Measurements from ENCODE around the gene GSK3A. TPM values are rescaled to one million over a fixed set of nuclear protein-coding genes. Genes with fewer than 3 reads are reported as not detected.

The GSK3A gene
- total and polyA plus RNA-seq, 7 donors: 17.4 to 49.5 (median 28.5) TPM

DNA sequence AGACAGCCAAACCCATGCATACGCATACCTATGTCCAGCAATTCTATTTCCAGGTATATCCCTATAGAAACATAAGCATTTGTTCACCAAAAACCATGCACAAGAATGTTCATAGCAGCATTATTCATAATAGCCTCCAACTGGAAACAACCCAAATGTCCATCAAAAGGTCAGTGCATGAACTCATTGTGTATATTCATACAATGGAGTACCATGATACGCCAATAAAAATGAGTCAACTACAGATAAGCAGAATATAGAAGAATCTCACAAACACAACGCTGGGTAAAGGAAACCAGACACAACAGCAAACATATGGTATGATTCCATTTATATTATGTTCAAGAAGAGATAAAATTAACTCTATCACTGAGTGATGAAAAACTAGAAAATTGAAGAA, 48.7 kb downstream of the GSK3A start:
- intact Hi-C loops (cut with DNase I): no loop called here
- WGBS, 2 donors: 38 to 72% methylated on average over 3 of the region's 3 CpGs
- Histone ChIP-seq H3K4me1 (no peaks in the 10 kb centered on the region), H3K27ac (no peak overlapping the region), H3K9me3 (peaks cover 0 to 2% (median 0%) of the 10 kb centered on the region in 4 donors), H3K27me3 (no peaks in the 10 kb centered on the region), H3K36me3 (peaks cover 0 to 7% (median 3%) of the 10 kb centered on the region in 4 donors), H3K4me3 (no peak overlapping the region)
- no peak for TF ChIP-seq POLR2AphosphoS5 (IDR thresholded peaks at IDR 0.05)
- no peak for TF ChIP-seq CTCF (IDR thresholded peaks at IDR 0.05)
- no peak for TF ChIP-seq EP300 (IDR thresholded peaks at IDR 0.05)
- no peak for TF ChIP-seq POLR2A (IDR thresholded peaks at IDR 0.05)
- DNase-seq: no peak

GRCh38 chr19:42193294-42193693, 49.1 kb downstream of the GSK3A start:
- intact Hi-C loops (cut with DNase I): no loop called here
- no peak for DNase-seq
- TF ChIP-seq EP300 (IDR thresholded peaks at IDR 0.05) (no peak), POLR2AphosphoS5 (IDR thresholded peaks at IDR 0.05) (no peak), CTCF (IDR thresholded peaks at IDR 0.05) (no peak), POLR2A (IDR thresholded peaks at IDR 0.05) (no peak)
- Histone ChIP-seq H3K4me1 (no peaks in the 10 kb centered on the region), H3K27ac (no peak overlapping the region), H3K4me3 (no peak overlapping the region), H3K9me3 (peaks cover 0 to 2% (median 0%) of the 10 kb centered on the region in 4 donors), H3K27me3 (no peaks in the 10 kb centered on the region), H3K36me3 (peaks cover 0 to 3% (median 0%) of the 10 kb centered on the region in 4 donors)
- WGBS, 2 donors: 48 to 79% methylated on average over 1 of the region's 1 CpG

DNA sequence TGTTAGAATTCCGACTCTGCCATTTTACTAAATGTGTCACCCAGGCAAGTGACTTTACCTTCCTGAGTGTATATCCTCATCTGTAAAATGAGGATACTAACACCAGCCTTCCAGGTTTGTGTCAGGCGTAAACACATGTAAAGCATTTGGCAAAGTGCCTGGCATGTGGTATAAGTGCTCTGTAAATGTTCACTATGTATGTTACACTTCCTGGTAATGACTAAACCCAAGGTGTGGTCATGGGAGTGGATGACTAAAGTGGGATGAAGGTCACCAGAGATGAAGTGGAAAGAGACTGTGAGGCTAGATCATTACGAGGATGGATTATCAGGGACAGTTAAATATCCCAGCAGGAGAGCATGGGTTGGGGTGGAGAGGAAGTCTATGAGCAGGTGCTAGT, 50.5 kb downstream of the GSK3A start:
- no peak for DNase-seq
- WGBS, 2 donors: 11 to 61% methylated on average over 3 of the region's 3 CpGs
- intact Hi-C loops (cut with DNase I): no loop called here
- TF ChIP-seq CTCF (IDR thresholded peaks at IDR 0.05) (no peak), EP300 (IDR thresholded peaks at IDR 0.05) (no peak), POLR2AphosphoS5 (IDR thresholded peaks at IDR 0.05) (no peak), POLR2A (IDR thresholded peaks at IDR 0.05) (no peak)
- Histone ChIP-seq H3K27me3 (no peaks in the 10 kb centered on the region), H3K4me3 (no peak overlapping the region), H3K4me1 (no peaks in the 10 kb centered on the region), H3K27ac (no peak overlapping the region), H3K36me3 (no peaks in the 10 kb centered on the region), H3K9me3 (peaks cover 0 to 2% (median 0%) of the 10 kb centered on the region in 4 donors)

- WGBS, 2 donors: 14 to 67% methylated on average over 1 of the region's 1 CpG
- H3K27me3 ChIP-seq: no peaks in the 10 kb centered on the region
- intact Hi-C loops (cut with DNase I): no loop called here
Observed at GRCh38 chr19:42191330-42191729, 51.1 kb downstream of the GSK3A start.

More at GRCh38 chr19:42191330-42191729, 51.1 kb downstream of the GSK3A start:
- Histone ChIP-seq H3K4me3 (no peak overlapping the region), H3K9me3 (peaks cover 0 to 2% (median 0%) of the 10 kb centered on the region in 4 donors), H3K4me1 (no peaks in the 10 kb centered on the region), H3K36me3 (no peaks in the 10 kb centered on the region), H3K27ac (no peak overlapping the region)
- no peak for TF ChIP-seq POLR2A (IDR thresholded peaks at IDR 0.05)
- no peak for TF ChIP-seq POLR2AphosphoS5 (IDR thresholded peaks at IDR 0.05)
- TF ChIP-seq CTCF (IDR thresholded peaks at IDR 0.05): no peak
- no peak for TF ChIP-seq EP300 (IDR thresholded peaks at IDR 0.05)
- DNase-seq: no peak
